Measurements from ENCODE around the gene DAZL.

- peak; percentile 72 to 93 (median 74) for TF ChIP-seq CTCF (IDR thresholded peaks at IDR 0.05)
- no peak for TF ChIP-seq POLR2AphosphoS5 (IDR thresholded peaks at IDR 0.05; ENCODE audit: insufficient read depth in 1 of 2, low read depth in 1 of 2)
Measured at GRCh38 chr3:16600780-16601536, 4.3 kb downstream of the DAZL start.
